IPS-18c (cell line): ENCODE data around the gene SRRM4.
"Not testable (repeated sequence)": the region's sequence is repeated elsewhere in the genome, so short reads cannot be mapped to it uniquely, and the experiment has no call there.

Experiments
- H3K4me3 ChIP-seq: 2 replicates; pipeline ENCODE4 v1.7.0; 2013; ENCODE audit warnings: low read depth, mild to moderate bottlenecking, low read length, moderate library complexity; ENCODE audit not compliant: insufficient read depth
- H3K9me3 ChIP-seq: one replicate; pipeline ENCODE4 v1.6.1; 2013; ENCODE audit warnings: mild to moderate bottlenecking, low read length, moderate library complexity; ENCODE audit not compliant: control insufficient read depth, insufficient read depth

SRRM4 gene

GRCh38 chr12:119005085-119005484, 23.7 kb downstream of the SRRM4 start:
- no peaks in the 10 kb centered on the region for H3K9me3 ChIP-seq
- no peak overlapping the region for H3K4me3 ChIP-seq

- Histone ChIP-seq H3K4me3 (no peak overlapping the region), H3K9me3 (no peaks in the 10 kb centered on the region)
Observed at GRCh38 chr12:119005913-119006312, 24.6 kb downstream of the SRRM4 start.

DNA sequence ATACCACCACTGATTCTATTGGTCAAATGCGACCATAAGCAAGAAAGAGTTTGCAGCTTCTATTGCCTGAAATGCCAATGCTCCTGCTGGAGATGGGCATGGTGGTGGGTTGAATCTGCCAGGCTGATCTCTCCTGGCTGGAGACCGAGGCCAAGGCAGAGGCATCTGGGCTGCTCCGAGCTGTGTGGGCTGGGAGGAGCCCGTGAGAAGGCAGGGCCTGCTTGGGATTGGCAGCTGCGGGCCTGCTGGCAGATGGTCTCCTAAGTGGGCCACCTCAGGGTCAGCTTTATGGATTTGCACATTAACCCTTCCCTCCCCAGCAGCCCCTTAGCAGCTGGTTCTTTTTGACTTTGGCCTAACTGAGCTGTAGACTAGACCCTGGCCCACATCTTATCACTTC, 25.4 kb downstream of the SRRM4 start:
- no peaks in the 10 kb centered on the region for H3K9me3 ChIP-seq
- no peak overlapping the region for H3K4me3 ChIP-seq

- H3K9me3 ChIP-seq, H3K4me3 ChIP-seq: not testable (repeated sequence)
Observed at GRCh38 chr12:119008273-119008672, 26.9 kb downstream of the SRRM4 start.

DNA sequence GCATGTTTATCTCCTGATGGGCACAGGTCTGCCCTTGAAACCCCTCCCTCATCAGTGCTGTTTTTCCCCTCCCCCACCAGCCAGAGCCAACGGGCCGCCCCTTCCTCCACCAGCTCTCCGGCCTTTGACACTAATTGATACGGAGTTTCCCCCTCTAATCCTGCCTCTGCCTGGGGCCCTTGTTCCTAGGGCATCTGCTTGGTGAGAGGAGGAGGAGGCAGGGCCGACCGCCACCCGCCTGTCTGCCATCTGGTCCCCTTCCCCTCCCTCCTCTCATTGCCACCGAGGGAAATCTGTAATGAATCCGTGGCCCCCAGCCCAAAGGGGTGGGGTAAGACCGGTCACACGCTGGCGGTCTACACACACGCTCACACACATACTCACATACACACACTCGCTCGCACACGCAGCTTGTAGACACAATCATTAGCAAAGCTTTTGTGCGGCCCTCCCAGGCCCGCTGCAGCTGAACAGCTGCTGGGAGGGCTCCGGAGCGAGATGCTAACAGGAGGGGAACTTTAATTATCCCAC, 27.4 kb downstream of the SRRM4 start:
- no peaks in the 10 kb centered on the region for H3K9me3 ChIP-seq
- H3K4me3 ChIP-seq: peak overlapping the region; percentile 39; the same call in 1 of the 2 replicates

DNA sequence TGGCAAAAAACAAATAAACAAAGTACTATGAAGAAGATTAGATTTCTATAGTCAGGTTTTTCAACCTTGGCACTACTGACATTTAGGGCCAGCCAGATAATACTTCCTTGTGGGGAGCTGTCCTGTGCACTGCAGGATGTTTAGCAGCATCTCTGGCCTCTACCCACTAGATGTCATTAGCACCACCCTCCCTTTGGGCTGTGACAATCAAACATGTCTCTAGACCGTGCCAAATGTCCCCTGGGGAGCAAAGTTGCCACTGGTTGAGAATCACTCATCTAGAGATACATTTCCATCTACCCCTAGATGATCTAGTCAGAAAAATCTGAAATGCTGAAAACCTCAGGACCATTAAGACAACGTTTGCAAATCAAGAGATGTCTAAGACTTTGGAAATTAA, 29.9 kb downstream of the SRRM4 start:
- Histone ChIP-seq H3K9me3 (no peaks in the 10 kb centered on the region), H3K4me3 (no peak overlapping the region)

- no peaks in the 10 kb centered on the region for H3K9me3 ChIP-seq
- H3K4me3 ChIP-seq: no peak overlapping the region
Observed at GRCh38 chr12:119012179-119012578, 30.8 kb downstream of the SRRM4 start.

- Histone ChIP-seq H3K9me3 (no peaks in the 10 kb centered on the region), H3K4me3 (no peak overlapping the region)
Observed at GRCh38 chr12:119013023-119013422, 31.7 kb downstream of the SRRM4 start.

GRCh38 chr12:119014368-119014767, 33.0 kb downstream of the SRRM4 start:
- H3K9me3 ChIP-seq: no peaks in the 10 kb centered on the region
- H3K4me3 ChIP-seq: no peak overlapping the region

DNA sequence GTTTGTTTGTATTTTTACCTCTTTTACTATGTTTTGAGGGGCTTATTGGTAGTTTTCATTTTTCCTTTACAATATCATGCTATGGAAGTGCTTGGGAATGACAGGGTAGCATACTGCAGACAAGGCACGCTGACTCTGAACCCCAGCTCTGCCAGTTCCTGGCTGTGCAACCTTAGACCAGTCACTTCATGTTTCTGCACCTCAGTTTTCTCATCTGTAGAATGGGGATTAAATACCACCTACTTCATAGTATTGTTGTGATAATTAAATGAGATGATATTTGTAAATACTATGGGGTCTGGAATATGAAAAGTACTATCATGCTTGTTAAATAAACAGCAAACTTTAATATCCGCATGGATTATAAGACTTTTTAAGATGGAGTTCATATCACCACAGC, 35.4 kb downstream of the SRRM4 start:
- Histone ChIP-seq H3K4me3 (no peak overlapping the region), H3K9me3 (no peaks in the 10 kb centered on the region)

DNA sequence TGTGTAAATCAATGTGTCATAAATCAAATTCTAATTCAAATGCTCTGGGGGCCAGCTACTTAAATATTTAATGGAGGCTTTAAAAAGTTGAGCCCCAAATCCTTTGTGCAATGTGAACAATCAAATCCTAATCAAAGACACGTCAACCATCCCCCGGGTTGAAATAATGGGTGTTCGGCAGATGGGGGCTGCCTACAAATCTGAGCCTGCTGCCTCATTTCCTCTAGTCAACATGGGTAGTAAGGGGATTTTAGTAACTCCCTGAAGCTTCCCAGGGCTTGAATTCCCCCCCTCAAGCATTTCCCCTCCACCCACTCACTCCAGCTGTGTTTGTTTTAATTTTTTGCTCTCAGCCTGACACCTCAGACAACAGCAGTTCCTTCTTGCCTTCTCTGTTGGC, 37.8 kb downstream of the SRRM4 start:
- Histone ChIP-seq H3K9me3 (no peaks in the 10 kb centered on the region), H3K4me3 (no peak overlapping the region)

GRCh38 chr12:119020406-119021360, 39.3 kb downstream of the SRRM4 start:
- H3K4me3 ChIP-seq: no peak overlapping the region
- no peaks in the 10 kb centered on the region for H3K9me3 ChIP-seq

DNA sequence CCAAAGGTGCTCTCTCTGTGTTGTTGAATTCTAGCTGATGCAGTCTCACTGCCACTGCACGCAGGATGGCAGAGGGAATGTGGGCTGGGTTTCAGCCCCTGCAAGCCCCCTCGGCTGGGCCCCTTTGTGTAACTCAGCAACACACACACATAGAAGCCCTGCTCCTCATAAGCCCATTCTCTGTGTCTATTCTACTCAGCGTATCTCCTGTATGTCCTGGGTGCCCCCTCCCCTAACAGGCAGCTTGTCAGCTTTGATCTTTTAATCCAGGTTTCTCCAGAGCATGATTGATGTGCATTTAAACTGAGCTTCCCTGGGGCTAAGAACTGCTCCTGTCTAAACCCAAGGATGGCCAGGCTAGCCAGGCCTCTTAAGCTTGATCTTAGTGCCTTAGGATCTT, 43.0 kb downstream of the SRRM4 start:
- H3K9me3 ChIP-seq: no peaks in the 10 kb centered on the region
- H3K4me3 ChIP-seq: no peak overlapping the region

DNA sequence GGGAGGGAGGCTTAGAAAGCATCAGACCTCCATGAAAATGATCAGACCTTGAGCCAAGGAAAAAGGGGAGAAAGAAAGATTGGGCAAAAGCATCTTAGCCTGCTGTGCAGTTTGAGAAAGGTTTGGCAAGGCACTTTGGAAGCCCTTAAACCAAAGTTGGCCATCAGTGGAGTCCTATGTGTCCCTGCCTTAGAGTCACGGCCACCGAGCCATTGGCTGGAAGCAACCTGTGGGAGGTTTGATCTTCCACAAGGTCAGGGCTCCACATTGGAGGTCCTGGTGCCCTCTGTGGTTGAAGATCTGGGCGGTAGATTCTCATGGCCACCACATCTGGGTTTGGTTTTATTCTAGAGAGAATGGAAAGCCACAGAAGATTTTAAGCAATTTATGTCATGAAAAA, 44.4 kb downstream of the SRRM4 start:
- Histone ChIP-seq H3K4me3 (no peak overlapping the region), H3K9me3 (peaks cover 2% of the 10 kb centered on the region)

DNA sequence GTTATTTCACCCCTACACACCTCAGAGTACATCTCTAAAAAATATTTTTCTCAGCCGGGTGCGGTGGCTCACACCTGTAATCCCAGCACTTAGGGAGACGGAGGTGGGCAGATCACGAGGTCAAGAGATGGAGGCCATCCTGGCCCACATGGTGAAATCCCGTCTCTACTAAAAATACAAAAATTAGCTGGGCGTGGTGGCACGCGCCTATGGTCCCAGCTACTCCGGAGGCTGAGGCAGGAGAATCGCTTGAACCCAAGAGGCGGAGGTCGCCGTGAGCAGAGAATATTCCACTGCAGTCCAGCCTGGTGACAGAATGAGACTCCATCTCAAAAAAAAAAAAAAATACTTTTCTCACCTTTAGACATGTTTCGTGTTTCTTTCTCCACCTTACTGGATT, 52.0 kb downstream of the SRRM4 start:
- not testable (repeated sequence) for H3K4me3 ChIP-seq, H3K9me3 ChIP-seq

- Histone ChIP-seq H3K9me3 (no peaks in the 10 kb centered on the region), H3K4me3 (no peak overlapping the region)
Observed at GRCh38 chr12:119036878-119037825, 55.8 kb downstream of the SRRM4 start.

DNA sequence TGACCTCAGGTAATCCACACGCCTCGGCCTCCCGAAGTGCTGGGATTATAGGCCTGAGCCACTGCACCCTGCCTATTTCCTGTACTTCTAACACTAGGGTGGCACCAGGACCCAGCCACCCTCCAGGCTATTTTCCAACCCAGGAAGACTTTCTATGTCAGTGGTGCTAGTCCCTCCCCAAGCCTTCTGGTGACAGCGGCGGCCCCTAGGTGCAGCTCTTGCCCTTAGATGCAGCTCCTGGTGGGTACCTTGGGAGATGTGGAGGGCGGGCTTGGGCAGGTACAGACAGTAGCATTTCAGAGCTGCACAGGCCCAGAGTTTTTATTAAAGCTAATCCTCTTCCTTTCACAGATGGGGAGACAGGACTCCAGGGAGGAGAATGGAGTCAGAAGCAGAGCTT, 62.8 kb downstream of the SRRM4 start:
- H3K4me3 ChIP-seq: no peak overlapping the region

DNA sequence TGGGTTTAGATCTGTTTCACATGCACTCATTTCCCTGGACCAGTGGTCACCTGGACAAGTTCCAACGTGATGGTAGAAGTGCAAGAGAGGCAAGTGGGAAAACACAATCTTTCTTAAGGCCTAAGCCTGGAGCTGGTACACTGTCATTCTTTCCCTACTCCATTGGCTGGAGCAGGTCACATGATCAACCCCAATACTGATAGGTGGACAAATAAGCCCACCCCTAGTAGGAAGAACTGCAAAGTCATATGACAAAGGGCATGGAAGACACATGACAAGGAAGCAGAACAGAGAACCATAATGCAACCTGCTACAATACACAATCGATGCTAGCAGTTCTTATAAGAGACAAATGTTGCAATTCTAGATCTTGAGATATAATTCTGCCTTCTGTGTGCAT, 66.3 kb downstream of the SRRM4 start:
- H3K4me3 ChIP-seq: no peak overlapping the region
- no peaks in the 10 kb centered on the region for H3K9me3 ChIP-seq

More for the DNA sequence above, 62.8 kb downstream of the SRRM4 start:
- no peaks in the 10 kb centered on the region for H3K9me3 ChIP-seq
